ENCODE measurements around the gene IFITM10.
"Not testable (repeated sequence)": the region's sequence is repeated elsewhere in the genome, so short reads cannot be mapped to it uniquely, and the experiment has no call there.

IFITM10 gene

GRCh38 chr11:1777737-1778136 is 27.3 kb upstream of the IFITM10 start:
- DNase-seq, result no peak

GRCh38 chr11:1776944-1777715 is 26.7 kb upstream of the IFITM10 start:
- no peak for DNase-seq

- DNase-seq, result no peak
These were observed 26.0 kb upstream of the IFITM10 start for GRCh38 chr11:1776331-1776851.

GRCh38 chr11:1774886-1775285 is 24.5 kb upstream of the IFITM10 start:
- no peak for DNase-seq

GRCh38 chr11:1773994-1774550 is 23.7 kb upstream of the IFITM10 start:
- no peak for DNase-seq

GRCh38 chr11:1773131-1773993 is 23.0 kb upstream of the IFITM10 start:
- DNase-seq, result no peak

- DNase-seq, result peak; percentile 87
These were observed 22.1 kb upstream of the IFITM10 start for GRCh38 chr11:1772270-1773130.

GRCh38 chr11:1771700-1772099 is 21.3 kb upstream of the IFITM10 start:
- no peak for DNase-seq

GRCh38 chr11:1771273-1771672 is 20.9 kb upstream of the IFITM10 start:
- DNase-seq, result no peak

GRCh38 chr11:1770528-1770927 is 20.1 kb upstream of the IFITM10 start:
- DNase-seq, result no peak

GRCh38 chr11:1770061-1770460 is 19.7 kb upstream of the IFITM10 start:
- no peak for DNase-seq

- DNase-seq, result not testable (repeated sequence)
These were observed 19.0 kb upstream of the IFITM10 start for GRCh38 chr11:1769304-1769936.

- DNase-seq, result no peak
These were observed 17.7 kb upstream of the IFITM10 start for GRCh38 chr11:1768141-1768469.

GRCh38 chr11:1767399-1768140 is 17.2 kb upstream of the IFITM10 start:
- DNase-seq, result no peak

- DNase-seq, result no peak
These were observed 16.5 kb upstream of the IFITM10 start for GRCh38 chr11:1766719-1767398.

- peak; percentile 23 for DNase-seq
These were observed 15.7 kb upstream of the IFITM10 start for GRCh38 chr11:1765871-1766718.

- peak; percentile 91 for DNase-seq
These were observed 13.6 kb upstream of the IFITM10 start, which contains the start of gene CTSD for GRCh38 chr11:1763796-1764661. Gene CTSD, minus strand, starts transcription at chr11:1763927. Its CDS starts 68 bp downstream, at chr11:1763859.

GRCh38 chr11:1763336-1763795 is 13.0 kb upstream of the IFITM10 start:
- DNase-seq, result peak; percentile 46
